Measurements from ENCODE around the gene STK39.

STK39 gene

GRCh38 chr2:168037778-168038177, 209.6 kb downstream of the STK39 start:
- no peak for DNase-seq

- peak; percentile 9 for DNase-seq
These were observed 211.9 kb downstream of the STK39 start for GRCh38 chr2:168035458-168035857.

GRCh38 chr2:168034616-168035015, 212.8 kb downstream of the STK39 start:
- DNase-seq = peak; percentile 94

- DNase-seq = peak; percentile 84
These were observed 213.4 kb downstream of the STK39 start for GRCh38 chr2:168033966-168034365.

GRCh38 chr2:168032091-168032490, 215.3 kb downstream of the STK39 start:
- no peak for DNase-seq

GRCh38 chr2:168030862-168031624, 216.4 kb downstream of the STK39 start:
- no peak for DNase-seq

- no peak for DNase-seq
These were observed 218.3 kb downstream of the STK39 start for GRCh38 chr2:168029071-168029470.

- DNase-seq = no peak
These were observed 219.0 kb downstream of the STK39 start for GRCh38 chr2:168028362-168028761.

GRCh38 chr2:168025487-168026202, 221.8 kb downstream of the STK39 start:
- DNase-seq = peak; percentile 55

GRCh38 chr2:168024459-168024858, 222.9 kb downstream of the STK39 start:
- no peak for DNase-seq

GRCh38 chr2:168021800-168022587, 225.4 kb downstream of the STK39 start:
- DNase-seq = no peak

GRCh38 chr2:168015274-168015953, 232.0 kb downstream of the STK39 start:
- no peak for DNase-seq

GRCh38 chr2:168009900-168010299, 237.5 kb downstream of the STK39 start:
- DNase-seq = peak; percentile 80

GRCh38 chr2:168008646-168009195, 238.7 kb downstream of the STK39 start:
- peak; percentile 64 for DNase-seq

- DNase-seq = no peak
These were observed 240.9 kb downstream of the STK39 start for GRCh38 chr2:168006498-168006897.

- DNase-seq = no peak
These were observed 241.8 kb downstream of the STK39 start for GRCh38 chr2:168005586-168005985.

GRCh38 chr2:168003876-168004275, 243.5 kb downstream of the STK39 start:
- DNase-seq = no peak

- peak; percentile 10 for DNase-seq
These were observed 245.3 kb downstream of the STK39 start for GRCh38 chr2:168002021-168002553.

- DNase-seq = no peak
These were observed 255.1 kb downstream of the STK39 start for GRCh38 chr2:167992278-167992677.

GRCh38 chr2:167990062-167990461, 257.3 kb downstream of the STK39 start:
- no peak for DNase-seq

- no peak for DNase-seq
These were observed 259.1 kb downstream of the STK39 start for GRCh38 chr2:167988296-167988695.

GRCh38 chr2:167987558-167987957, 259.8 kb downstream of the STK39 start:
- DNase-seq = no peak
